Gastroesophageal sphincter (tissue), 3 donors: ENCODE measurements around the gene ZNF620.
"Not testable (repeated sequence)": the region's sequence is repeated elsewhere in the genome, so short reads cannot be mapped to it uniquely, and the experiment has no call there.

Source experiments
- CTCF ChIP-seq, 4 experiments: fragments of 200-600 bp in 2 of 4; fragments of 450-650 bp in 2 of 4; sonication (generic) in 1 of 4; IDR thresholded peaks; one replicate each; pipeline ENCODE4 v1.5.1; 2017 to 2019; ENCODE audit warnings: antibody characterized with exemption in 4 of 4, mild to moderate bottlenecking in 2 of 4, moderate library complexity in 2 of 4
- EP300 ChIP-seq: sonication (generic); formaldehyde crosslinking; IDR thresholded peaks from one replicate; pipeline ENCODE4 v1.6.1; 2017; ENCODE audit warnings: antibody characterized with exemption, mild to moderate bottlenecking

- TF ChIP-seq EP300; CTCF (IDR thresholded peaks at IDR 0.05): not testable (repeated sequence)
These were observed 43.0 kb upstream of the ZNF620 start for GRCh38 chr3:40462838-40463237.
